ENCODE data around the gene POLR2J.
"Not testable (repeated sequence)": the region's sequence is repeated elsewhere in the genome, so short reads cannot be mapped to it uniquely, and the experiment has no call there.

POLR2J gene

DNA sequence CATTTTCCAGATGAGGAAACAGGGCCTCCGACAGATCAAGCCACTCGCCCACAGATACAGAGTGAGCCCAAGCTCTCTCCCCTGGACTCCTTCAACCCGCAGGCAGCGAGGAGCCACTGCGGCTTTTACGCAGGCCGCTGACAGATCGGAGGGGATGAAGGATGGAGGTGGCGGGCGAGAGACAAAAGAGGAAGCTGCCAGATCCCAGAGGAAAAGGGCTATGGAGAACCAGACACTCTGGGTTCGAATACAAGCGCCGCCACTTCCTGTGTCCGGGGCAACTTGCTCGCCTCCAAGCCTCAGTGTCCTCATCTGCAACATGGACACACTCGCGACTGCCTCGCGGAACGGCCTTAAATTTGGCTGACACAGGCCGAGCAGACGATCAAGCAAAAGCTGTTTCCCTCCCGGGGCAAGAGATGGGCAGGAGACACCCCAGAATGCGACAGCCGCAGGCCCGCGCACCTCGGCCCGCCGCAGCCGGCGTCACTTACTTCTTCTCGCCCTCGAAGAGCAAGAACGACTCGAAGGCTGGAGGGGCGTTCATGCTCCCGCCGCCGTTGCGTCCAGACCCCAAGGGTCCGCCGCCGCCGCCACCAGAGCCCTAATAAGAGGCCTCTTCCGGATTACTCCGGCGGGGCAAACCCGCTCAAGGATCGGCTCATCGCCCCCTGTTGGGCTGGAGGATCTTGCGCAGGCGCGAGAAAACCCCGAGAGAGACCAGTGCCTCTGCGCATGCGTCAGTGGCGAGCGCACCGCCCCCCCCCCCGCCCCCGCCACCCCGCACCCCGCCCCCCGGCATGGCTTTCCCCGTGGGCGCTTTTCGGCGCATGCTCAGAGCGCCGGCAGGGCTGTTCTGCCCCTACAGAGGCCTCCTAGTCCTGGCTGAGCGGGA lies at the start of gene POLR2J:
POLR2J (minus strand) TSS at position 609 of the 895 bp plus-strand sequence; CDS start at position 547, 62 bp downstream.
- not testable (repeated sequence) for DNase-seq

DNA sequence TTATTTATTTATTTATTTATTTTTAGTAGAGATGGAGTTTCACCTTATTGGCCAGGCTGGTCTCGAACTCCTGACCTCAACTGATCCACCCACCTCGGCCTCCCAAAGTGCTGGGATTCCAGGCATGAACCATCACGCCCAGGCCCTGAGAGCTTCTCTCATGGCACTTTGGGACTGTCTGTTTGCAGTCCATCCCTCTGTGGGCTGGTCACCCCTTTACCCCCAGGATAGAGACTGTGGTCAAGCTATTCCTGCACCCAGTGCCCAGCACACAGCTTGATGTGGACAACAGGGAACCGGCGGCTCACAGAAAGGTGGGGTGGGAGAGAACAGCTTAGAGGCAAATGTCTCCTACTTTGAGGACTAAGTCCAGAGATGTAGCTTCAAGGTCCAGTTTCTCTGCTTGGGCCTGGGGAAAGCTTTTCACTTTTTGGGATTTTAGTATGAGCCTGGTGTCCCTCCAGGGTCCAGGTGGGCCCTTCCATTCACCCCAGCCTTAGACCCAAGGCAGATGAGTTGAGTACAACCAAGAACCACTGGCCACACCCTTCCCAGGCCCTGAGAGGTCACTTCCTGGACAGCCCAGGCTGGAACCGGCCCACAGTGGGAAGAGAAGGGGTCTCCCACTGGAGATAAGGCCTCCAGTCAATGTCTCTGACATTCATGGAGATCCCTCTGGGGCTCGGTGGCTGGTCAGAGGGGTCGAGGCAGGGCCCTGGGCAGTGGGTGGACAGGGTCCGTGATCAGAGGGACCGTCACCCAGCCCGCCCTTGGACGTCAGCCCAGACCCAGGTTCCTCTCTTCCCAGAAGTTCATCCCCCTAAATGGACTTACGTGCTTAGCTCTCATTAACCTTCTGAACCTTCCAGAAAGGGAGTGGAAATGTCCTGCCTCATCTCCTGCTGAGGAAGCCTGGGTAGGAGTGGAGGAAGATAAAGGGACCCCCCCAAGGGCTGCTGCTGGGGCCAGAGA lies 49.4 kb upstream of the POLR2J start:
- DNase-seq, result not testable (repeated sequence)

GRCh38 chr7:102527182-102527581 lies 48.5 kb upstream of the POLR2J start:
- not testable (repeated sequence) for DNase-seq

DNA sequence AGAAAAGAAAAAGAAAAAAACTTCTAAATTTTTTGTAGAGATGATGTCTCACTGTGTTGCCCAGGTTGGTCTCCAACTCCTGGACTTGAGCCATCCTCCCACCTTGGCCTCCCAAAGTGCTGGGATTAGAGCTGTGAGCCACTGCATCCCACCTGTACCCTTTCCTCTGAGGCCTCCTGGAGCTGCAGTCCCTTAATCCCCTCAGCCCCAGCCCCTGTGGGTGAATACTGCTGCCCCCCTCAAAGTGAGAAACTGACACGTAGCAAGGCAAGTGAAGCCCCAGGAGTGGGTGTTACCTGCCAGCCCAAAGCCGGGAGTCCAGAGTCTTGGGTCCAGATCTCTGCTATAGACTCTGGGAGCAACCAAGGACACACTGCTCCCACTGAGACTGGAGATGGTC lies 46.1 kb upstream of the POLR2J start:
- DNase-seq, result not testable (repeated sequence)

DNA sequence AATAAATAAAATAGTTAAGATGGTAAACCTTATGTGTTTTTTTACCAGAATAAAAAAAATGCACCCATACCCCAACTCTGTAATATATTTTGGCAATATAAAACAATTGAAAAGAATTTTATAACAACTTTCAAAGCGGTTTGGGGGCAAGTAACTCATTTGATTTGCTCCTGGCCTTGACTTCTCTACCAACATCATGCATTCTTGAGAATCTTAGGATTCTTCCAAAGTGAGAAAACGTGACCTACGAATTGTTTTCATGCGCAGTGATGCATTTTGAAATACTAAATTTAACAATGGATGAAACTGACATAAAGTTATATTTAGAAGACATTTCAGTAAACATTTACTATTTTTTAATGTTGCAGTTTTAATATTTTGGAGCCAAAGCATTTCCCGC lies 42.1 kb upstream of the POLR2J start:
- not testable (repeated sequence) for DNase-seq

DNA sequence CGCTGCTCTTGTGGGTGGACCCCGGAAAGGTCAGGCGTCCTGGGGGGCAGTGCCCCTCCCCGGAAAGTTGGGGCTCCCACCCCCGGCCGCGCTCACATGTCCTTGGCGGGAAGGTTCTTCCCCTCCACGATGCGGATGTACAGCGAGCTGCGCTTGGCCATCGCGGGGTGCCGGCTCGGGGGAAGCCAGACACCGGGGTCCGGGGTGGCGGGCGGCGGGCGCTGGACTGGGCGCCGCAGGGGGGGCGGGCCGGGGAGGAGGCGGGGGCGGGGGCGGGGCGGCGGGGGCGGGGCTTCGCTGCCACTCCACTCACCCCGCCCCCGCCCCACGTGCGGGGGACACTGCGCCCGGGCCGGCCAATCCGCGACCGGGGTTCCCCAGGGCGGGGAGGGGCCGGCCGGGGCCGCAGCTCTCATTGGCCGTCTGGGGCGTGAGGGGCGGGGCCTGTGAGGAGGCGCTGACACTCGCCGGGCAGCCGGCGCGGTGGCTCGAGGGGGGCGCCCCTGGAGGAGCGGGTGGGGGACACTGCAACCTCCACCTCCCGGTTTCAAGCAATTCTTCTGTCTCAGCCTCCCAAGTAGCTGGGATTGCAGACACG lies 38.9 kb upstream of the POLR2J start, which contains the start of gene RASA4B:
RASA4B (minus strand) TSS at position 228 of the 598 bp plus-strand sequence; CDS start at position 161, 67 bp downstream.
- DNase-seq, result not testable (repeated sequence)

DNA sequence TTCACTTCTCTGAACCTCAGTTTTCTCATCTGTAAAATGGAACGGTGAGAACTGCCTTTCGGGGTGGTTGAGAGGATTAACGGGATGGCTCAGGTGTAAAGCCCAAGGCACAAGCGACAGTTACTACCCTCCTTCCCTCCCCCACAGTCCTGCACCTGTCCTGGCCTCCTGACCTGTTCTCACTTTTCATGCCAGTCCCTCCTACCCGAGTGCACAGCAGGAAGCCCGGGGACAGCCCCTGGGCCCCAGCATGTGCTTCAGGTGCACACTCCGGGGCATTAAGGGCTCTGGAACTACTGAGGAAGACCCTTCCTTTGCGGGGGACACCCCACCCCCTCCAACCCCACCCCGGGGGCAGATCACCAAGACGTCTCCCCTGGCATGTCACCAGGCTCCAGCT lies 38.2 kb upstream of the POLR2J start:
- not testable (repeated sequence) for DNase-seq

DNA sequence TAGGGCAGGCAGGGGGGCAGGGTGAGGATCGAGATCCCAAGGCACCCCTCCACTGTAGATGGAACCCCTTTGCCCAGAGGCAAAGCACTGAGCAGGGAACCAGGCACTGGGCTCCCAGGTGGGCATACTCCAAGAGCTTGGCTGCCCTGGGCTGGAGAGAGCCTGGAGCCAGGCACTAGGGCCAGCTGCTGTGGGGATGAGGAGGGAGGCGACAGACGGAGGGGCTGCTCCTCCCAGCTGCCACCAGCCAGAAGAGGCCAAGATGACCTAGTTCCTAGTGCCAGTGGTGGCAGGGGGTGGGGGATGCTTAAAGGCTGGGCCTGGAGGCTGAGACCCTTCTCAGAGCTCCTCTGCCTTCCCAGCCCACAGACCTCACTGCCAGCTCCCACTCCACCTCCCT lies 37.2 kb upstream of the POLR2J start:
- not testable (repeated sequence) for DNase-seq

- DNase-seq, result not testable (repeated sequence)
These were observed 36.4 kb upstream of the POLR2J start for GRCh38 chr7:102514881-102515721.

DNA sequence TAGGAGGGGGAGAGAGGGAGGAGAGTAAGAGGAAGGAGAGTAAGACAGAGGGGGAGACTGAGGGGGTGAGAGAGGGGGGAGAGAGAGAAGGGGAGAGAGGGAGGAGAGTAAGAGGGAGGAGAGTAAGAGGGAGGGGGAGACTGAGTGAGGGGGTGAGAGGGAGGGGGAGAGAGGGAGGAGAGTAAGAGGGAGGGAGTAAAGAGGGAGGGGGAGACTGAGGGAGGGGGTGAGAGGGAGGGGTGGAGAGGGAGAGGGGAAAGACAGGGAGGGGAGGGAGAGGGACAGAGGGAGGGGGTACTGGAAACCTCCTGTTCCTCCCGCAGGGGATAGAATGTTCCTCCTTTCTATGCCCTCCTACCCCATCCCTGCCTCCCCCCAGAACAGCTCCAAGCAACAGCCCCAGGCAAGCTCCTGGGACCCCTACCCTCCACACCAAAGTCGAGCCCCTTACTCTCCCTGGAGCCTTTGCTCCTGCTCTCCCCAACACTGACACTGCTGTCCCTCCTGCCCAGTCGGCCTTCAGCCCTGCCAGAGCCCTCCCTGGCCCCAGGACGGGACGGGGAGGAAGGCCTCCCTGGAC lies 34.0 kb upstream of the POLR2J start:
- DNase-seq, result not testable (repeated sequence)

DNA sequence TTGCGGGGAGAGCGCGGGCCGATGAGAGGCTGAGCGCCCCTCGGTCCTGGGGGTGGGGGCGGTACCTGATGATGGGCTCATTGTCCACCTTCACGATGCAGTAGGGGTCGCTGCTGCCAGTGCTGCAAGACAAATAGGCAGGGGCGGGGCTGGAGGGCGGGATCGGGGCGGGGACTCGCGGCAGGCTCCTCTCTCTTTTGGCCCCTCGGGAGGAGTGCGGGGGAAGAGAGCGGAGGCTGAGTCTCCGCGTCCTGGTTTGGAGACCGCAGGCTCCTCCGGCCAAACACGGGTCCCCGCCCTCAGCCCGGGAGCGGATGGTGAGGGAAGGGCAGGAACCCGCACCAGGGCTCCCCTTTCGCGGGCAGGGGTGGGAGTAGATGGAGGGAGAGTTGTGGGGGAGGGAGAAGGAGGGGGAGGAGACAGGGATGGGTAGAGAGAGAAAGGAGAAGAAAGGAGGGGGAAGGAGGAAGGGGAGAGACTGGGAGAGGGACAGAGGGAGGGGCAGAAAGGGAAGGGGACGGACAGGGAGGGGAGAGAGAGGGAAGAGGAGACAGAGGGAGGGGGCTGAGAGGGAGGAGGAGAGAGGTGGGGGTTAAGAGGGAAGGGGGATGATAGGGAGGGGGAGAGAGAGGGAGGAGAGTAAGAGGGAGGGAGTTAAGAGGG lies 33.3 kb upstream of the POLR2J start:
- DNase-seq, result not testable (repeated sequence)

GRCh38 chr7:102510575-102510974 lies 31.9 kb upstream of the POLR2J start:
- not testable (repeated sequence) for DNase-seq

- not testable (repeated sequence) for DNase-seq
These were observed 28.8 kb upstream of the POLR2J start for GRCh38 chr7:102507410-102508088.

DNA sequence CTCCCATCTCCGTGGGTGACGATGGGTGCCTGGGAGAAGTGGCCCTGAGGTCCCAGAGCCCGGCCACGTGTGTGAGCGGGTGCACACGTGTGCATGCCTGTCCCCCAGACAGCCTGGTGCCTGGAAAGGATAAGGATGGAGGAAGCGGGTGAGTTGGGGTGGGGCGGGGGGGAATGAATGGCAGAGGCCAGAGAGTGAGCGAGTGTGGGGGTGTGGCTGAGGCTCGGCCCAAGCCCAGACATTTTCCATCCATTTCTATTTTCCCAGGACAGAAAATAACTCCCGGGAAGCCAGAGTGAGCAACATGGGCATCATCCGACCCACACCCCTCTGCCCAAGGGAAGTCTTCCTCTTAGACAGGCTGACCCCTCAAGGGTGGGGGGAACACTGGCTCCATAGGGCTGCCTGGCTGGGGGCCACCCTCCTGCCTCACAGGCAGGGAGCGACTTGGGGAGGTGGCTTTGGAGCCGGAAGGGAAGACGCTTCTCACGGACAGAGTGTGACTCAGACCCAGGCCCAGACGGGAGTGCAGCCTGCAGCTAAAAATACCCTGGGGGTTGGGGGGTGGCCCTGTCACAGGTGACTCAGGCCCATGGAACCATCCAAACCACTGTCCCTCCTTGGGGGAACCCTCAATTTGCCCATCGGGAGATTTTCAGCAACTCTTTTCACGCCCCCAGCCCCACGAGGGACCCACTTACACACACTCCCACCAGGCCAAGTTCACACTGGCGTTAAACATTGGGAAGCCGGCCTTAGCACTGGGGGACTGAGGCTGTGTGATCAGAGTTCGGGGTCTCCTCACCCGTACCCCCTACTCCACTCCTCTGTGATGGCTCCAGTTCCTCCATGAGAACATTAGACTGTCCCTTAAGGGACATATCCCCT lies 26.8 kb upstream of the POLR2J start:
- DNase-seq, result not testable (repeated sequence)

DNA sequence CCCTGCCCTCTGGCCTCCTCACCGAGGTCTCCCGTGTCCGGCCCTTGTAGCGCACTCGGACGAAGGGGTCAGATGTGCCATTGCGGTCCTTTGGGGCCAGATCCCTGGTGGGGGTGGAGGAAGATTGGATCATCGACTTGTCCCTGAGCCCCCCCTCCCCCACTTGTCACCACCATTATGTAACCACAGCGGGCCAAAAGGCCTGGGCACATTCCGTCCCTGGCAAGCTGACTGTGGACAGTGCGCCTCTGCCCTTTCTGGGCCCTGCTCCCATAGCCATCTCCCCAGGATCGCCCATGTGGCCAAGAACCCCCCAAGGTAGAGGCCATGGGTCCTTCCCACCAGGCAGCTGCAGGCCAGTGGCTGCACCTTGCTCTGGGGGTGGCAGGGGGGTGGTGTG lies 24.4 kb upstream of the POLR2J start:
- not testable (repeated sequence) for DNase-seq

DNA sequence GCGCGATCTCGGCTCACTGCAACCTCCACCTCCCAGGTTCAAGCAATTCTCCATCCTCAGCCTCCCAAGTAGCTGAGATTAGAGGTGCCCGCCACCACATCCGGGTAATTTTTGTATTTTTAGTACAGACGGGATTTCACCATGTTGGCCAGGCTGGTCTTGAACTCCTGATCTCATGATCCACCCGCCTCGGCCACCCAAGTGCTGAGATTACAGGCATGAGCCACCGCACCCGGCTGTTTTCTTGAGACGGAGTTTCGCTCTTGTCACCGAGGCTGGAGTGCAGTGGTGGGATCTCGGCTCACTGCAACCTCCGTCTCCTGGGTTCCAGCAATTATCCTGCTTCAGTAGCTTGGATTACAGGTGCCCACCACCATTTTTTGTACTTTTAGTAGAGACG lies 19.6 kb upstream of the POLR2J start:
- DNase-seq, result not testable (repeated sequence)

- not testable (repeated sequence) for DNase-seq
These were observed 18.6 kb upstream of the POLR2J start for GRCh38 chr7:102497308-102497707.

DNA sequence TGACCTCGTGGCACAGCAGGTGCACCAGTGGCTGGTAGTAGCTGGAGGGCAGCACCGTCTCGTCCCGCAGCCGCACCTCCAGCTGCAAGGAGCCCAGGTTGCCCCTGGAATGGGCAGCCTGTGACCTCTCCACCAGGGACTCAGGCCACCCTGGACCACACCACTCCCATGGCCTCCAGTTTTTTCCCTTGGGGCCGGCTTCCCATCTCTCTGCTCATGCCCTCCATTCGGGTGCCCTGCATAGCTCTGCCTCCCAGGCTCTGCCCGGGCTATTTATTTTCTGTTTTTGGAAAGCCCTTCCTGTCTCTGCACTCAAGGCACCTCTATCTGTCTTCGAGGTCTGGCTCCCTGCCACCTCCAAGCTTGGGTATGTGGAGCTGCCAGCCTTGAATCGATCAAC lies 18.1 kb upstream of the POLR2J start:
- DNase-seq, result not testable (repeated sequence)

Measured in OCI-M1 (cell line).